Tibial nerve (tissue), 4 donors: ENCODE measurements around the gene BCAR1.

Experiments used
- CTCF ChIP-seq, 5 experiments: fragments of 200-600 bp in 3 of 5; fragments of 450-650 bp in 2 of 5; sonication (generic) in 3 of 5; IDR thresholded peaks; one replicate each; pipeline ENCODE4 v1.5.1; 2016 to 2019; ENCODE audit warnings: antibody characterized with exemption in 5 of 5, mild to moderate bottlenecking in 3 of 5, moderate library complexity in 2 of 5
- EP300 ChIP-seq, 2 donors: sonication (generic); formaldehyde crosslinking; IDR thresholded peaks; one replicate each; pipeline ENCODE4 v1.6.1; 2017; ENCODE audit warnings: antibody characterized with exemption in 2 of 2, mild to moderate bottlenecking in 1 of 2
- POLR2A ChIP-seq, 2 donors: fragments of 450-650 bp; IDR thresholded peaks; one replicate each; pipeline ENCODE4 v1.6.1; 2017; ENCODE audit warnings: antibody characterized with exemption in 2 of 2, mild to moderate bottlenecking in 2 of 2, moderate library complexity in 2 of 2

- TF ChIP-seq POLR2A (IDR thresholded peaks at IDR 0.05) (no peak), CTCF (IDR thresholded peaks at IDR 0.05) (no peak), EP300 (IDR thresholded peaks at IDR 0.05) (no peak)
Measured at GRCh38 chr16:75273054-75273925, 21.9 kb upstream of the BCAR1 start.
